ENCODE measurements around the gene ITGB2.

- no peak for TF ChIP-seq CTCF (IDR thresholded peaks at IDR 0.05)
- no peak for TF ChIP-seq EZH2 (IDR thresholded peaks at IDR 0.05)
Measured at GRCh38 chr21:44856131-44856530, 64.6 kb downstream of the ITGB2 start.

Measured in neural progenitor cell (in vitro differentiated cells).